Mesenteric fat pad (tissue), 1 donor: ENCODE data around the gene SF3B5. TPM values are rescaled to one million over a fixed set of nuclear protein-coding genes. Genes with fewer than 3 reads are reported as not detected.
A peak's percentile ranks its signal among the peaks of the same experiment; 100 is the strongest.
"Not testable (repeated sequence)": the region's sequence is repeated elsewhere in the genome, so short reads cannot be mapped to it uniquely, and the experiment has no call there.

Experiments
- DNase-seq: peaks from one replicate; pipeline ENCODE4 v3.0.0-alpha.2; 2020; ENCODE audit warnings: low spot score
- total RNA-seq: library from RNA; stranded (reverse); fragmentation: NEBNext Ultra II Directional; extraction: Animal tissue kit (Norgen Biotek cat#: 25700); gene quantifications from one replicate; pipeline ENCODE4 v1.2.1, GENCODE V29; 2021
- donor health status: DM: yes; HTN: yes; CAD: no.

The SF3B5 gene
- total RNA-seq, 1 donor from 2014 or later: 106 TPM

DNA sequence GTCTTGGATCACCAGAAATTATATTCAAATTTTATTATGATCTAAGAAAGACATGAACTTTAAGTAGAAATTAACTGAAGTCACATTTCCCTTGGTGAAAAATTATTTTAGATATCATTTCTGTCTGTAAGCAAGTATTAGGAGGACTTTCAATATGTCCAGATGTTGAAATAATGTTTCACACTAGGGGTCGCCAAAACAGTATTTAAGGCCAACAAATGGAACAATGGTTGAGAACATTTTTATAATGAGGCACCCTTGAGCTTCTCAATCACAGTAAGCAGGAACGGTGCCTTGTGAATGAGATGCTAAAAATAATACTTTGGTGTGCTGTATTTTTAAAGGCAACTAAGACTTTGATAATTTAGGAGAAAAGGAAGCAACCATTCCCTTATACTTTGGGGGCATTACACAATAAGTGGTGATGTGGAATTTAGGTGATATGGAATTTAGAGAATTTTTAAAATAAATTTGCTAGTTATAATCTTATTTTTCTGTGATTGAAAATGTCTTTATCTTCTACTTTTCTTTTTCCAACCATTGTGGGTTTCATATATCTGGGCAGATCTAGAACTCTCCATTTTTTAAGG, 9.6 kb upstream of the SF3B5 start:
- DNase-seq: no peak

DNA sequence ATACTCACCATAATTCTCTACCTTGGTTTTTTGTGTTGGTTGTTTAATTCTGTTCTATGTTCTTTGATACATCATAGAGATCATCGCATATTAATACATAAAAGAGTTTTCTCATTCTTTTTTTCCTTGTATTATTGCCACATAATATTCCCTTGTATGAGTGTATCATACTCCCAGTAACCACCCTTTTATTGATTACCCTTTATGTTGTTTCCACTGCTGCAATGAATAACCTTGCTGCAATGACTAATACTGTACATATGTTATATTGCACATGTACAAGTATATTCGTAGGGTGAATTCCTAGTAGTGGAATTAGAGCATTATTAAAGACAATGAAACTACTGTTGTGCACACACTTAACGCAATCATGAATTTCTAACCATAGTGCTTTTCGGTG, 9.1 kb upstream of the SF3B5 start:
- no peak for DNase-seq

DNA sequence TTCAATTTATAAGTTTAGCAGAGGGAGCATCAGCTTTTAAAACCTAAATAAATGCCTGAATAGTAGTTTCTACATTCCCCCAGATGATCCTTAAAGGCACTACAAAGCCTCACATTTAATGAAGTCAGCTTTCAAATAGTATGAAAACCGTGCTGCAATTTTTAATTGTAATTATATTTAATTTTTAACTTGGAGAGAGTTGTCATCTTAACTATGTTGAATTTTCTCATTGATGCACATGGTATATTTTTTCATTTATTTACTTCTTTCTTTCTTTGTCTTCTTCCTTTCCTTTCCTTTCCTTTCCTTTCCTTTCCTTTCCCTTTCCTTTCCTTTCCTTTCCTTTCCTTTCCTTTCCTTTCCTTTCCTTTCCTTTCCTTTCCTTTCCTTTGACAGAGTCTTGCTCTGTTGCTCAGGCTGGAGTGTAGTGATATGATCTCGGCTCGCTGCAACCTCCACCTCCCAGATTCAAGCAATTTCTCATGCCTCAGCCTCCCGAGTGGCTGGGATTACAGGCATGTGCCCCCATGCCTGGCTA, 7.7 kb upstream of the SF3B5 start:
- DNase-seq: no peak

DNA sequence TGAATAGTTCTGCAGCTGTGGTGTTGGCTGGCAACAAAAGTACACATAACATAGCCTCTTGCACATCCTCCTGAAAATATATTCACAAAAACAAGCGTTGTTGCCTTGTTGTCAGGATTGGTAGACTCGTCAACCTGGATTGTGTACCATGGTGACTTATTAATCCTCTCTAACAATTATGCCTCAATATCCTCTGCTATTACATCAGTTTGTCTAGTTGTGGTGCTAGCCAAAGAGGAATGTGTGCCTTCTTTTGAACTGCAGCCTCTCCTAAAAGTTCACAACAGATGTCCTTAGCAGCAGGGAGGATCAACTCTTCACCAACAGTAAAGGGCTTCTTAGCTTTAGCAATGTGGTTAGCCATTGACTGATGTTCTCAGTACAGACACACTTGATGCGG, 3.6 kb upstream of the SF3B5 start:
- no peak for DNase-seq

DNA sequence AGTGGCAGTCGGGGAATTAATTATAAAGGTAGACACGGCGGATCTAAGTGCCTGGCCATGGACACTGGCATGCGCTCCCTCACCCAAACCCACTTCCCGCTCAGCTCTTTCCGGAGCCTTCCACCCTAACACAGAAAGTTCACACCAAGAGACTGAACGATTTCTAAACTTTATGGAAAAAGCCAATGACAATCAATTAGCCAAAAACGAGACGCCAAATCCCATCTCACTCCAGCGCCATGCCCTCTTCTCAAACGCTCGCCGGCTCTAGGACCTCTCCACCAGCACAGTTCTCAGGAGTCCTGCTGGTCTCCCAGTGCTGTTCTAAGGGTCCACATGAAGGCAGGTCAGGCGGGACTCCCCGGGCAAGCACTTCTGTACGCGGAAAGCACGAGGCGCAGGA, 641 bp downstream of the SF3B5 start:
- DNase-seq: no peak

DNA sequence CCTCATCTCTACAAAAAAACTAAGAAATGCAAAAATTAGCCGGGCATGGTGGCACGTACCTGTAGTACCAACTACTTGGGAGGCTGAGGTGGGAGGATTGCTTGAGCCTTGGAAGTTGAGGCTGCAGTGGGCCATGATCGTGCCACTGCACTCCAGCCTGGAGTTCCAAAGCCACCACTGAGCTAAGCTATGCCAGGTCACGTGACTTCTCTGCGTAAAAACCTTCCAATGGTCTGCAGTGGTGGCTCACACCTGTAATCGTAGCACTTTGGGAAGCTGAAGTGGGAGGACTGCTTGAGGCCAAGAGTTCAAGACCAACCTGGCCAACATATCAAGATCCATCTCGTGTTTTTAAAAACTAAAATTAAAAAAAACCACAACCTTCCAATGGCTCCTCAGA, 1.7 kb downstream of the SF3B5 start:
- DNase-seq: no peak

DNA sequence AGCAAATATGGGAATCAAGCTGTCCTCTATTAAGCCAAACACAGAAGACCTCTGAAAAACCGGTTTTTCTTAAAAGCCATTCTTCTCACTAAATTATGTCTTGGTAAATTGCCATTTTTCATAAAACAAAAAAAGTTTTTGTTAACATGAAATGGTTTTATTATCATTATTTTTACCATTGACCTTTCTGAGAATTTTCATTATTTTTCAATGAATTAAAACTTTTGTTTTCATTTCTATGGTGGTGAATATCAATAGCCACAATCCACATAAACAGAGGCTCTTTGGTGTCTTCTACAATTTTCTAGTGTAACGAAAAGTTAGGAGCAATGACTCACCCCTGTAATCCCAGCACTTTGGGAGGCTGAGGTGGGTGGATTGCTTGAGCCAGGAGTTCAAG, 2.1 kb downstream of the SF3B5 start:
- no peak for DNase-seq

DNA sequence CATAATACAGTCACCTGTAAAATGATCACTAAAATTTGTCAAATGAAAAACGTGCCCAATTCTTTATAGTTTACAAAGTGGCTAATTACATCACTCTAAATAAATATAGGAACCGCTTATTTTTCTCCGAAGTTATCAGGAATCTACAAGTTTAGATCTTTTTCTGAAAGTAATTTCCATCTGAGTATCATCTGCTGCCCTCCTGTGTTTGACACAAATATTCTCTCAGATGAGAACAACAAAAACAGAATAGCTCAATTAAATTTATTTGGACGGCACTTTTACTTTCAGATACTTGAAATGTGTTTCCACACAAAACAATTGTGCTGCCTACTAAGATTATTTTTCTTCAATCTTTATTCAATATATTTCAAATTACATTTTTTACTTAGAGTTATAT, 5.0 kb downstream of the SF3B5 start:
- DNase-seq: no peak

DNA sequence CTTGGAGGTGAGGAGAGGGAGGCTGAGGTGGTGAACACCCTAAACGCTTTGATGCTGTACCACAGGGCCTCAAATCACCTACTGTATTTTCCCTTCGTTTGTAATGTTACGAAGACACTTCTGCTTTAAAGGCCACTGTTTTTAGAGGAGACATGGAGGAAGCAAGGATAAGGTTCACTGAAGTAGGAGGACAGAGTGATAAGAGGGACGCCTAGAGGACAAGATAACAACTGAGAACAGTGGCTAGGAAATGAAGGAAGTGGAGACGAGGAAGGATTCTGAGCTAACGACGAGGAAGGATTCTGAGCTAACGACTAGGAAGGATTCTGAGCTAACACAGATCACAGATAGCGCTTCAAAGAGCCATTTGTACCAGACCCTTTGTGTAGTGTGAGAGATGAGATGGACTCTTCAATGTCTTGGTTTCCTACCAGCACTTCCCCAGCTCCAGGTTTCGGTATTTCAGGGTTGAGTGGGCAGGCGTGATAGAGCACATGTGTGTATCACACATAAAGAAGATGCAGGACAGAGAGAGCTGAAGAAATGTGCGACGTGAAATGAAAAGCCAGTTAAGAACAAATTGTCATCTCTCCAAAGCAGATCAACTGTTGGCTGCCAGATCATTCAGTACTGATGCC, 7.5 kb downstream of the SF3B5 start:
- DNase-seq: no peak

DNA sequence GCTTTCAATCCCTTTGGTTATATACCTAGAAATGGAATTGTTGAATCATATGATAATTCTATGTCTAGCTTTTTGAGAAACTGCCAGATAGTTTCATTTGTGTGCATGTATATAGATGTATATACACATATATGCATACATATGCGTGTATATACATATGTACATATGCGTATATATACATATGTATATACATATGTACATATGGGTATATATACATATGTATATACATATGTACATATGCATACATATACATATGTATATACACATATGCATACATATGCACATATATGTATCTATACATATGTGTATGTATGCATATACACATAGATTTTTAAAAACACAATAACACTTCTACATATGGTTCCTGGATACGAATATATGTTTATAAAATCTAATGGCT, 8.4 kb downstream of the SF3B5 start:
- DNase-seq: no peak

DNA sequence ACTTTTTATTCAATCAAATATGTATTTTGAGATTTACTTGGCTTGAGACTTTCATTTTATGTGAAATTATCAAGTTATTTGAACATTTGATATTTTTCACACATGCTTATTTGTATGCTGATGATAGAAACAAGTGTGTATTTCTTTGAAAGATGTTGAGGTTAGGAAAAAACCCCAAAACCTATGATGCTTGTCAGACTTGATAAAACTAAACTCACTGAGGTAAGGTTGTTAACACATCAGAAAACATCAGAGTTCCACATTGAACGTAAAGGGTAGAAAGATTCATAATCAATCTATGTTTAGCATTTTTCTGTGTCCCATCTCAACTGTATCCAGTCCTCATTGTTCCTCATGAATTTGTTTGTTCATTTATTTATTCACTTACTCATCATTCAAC, 12.2 kb downstream of the SF3B5 start:
- DNase-seq: no peak

DNA sequence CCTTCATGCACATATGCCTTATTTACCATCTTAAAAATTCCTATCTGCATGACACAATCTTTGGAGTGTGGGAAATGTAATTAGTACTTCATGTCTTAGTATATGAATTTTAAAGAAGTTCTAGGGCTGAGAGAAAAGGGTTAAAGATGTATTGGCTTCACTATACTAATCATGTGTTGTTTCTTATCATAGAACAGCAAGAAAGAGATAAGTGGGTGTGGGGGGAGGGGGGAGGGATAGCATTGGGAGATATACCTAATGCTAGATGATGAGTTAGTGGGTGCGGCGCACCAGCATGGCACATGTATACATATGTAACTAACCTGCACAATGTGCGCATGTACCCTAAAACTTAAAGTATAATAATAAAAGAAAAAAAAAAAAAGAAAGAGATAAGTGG, 13.0 kb downstream of the SF3B5 start:
- DNase-seq: not testable (repeated sequence)

DNA sequence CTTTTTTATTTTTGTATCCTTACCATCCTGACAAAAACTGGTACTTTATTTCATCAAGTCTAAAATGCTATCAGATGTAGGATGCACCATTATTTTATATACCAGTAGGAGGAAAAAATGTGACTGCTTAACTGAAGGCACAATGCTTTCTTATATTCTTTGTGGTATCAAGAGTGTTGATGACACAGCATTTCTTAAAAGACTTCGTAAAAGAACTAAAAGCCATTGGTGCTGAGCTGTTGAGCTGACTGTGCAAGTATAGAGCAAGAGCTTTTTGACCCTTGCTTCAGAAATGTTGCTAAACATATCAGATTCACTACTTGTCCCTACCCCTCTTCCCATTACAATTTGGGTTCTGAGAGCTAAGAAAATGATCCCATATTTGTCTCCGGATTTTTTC, 17.5 kb downstream of the SF3B5 start:
- DNase-seq: no peak

DNA sequence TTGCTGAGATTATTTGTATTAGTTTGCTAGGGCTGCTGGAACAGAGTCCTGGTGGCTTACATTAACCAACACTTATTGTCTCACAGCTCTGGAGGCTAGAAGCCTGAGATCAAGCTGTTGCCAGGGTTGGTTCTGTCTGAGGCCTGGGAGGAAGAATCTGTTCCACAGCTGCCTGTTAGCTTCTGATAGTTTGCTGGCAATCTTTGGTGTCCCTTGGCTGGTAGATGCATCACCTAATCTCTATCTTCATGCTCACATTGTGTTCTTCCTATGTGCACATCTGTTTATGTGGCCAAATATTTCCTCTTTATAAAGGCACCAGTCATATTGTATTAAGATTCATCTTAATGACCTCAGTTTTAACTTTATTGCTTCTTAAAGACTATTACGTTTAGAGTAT, 19.5 kb downstream of the SF3B5 start:
- DNase-seq: no peak

DNA sequence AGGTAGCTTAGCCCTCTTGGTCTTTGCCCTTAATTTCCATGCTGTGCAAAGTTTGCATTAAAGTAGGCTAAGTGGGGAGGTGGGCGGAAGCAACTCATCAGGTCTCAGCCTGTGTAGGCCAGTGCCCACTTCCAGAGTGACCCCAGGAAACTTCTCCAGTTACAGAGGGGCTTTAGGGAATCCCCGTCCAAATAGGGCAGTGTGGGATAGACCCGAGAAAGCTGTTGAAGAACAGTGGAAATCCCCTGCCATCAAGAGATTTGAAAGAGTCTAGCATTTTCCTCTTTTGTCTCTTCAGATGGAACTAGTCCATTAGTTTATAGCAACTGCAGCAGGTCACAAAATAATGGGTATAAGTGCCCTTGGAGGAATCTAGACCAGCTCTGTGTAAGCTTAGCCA, 20.2 kb downstream of the SF3B5 start:
- DNase-seq: no peak

DNA sequence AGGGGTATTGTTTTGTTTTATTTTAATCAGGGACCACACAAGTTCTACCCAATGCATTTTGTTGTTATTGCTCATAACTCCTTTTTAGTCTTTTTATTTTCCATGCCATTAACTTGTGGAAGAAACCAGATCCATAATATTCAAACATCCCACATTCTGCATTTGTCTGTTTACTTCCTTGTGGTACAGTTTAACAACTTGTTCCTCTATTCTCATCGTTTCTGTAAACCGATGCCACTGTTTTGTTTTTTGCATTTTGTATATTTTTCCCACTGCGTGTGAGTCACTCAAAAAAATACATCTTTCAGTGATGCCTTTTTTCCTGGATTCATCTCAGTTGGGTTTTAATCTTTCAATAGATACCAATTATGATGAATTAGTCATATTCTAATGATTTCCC, 22.3 kb downstream of the SF3B5 start:
- DNase-seq: no peak

DNA sequence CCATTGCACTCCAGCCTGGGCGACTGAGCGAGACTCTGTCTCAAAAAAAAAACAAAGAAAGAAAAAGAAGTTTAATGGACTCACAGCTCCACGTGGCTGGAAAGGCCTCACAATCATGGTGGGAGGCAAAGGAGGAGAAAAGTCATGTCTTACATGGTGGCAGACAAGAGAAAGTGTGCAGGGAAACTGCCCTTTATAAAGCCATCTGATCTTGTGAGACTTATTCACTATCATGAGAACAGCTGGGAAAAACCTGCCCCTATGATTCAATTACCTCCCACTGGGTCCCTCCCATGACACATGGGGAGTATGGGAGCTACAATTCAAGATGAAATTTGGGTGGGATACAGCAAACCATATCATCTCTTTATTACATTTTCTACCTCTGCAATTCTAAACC, 25.9 kb downstream of the SF3B5 start:
- no peak for DNase-seq

DNA sequence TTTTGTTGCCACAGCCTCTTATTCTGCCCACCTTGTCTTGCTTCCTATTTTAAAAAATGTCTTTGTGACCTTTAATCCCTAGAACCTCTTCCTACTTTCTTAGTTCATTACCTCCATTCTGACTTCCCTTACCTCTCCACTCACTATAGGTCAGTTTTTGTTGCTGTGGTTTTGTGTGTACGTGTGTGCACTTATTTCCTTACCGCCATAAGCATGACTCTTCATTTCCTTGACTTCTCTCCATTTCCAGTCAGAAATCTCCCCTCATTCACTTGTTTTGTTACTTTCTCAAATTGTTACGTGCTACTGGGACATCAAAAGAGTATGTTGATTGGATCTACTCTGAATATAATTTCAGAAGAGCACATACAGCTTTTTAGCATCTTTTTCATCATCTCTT, 26.6 kb downstream of the SF3B5 start:
- DNase-seq: no peak

DNA sequence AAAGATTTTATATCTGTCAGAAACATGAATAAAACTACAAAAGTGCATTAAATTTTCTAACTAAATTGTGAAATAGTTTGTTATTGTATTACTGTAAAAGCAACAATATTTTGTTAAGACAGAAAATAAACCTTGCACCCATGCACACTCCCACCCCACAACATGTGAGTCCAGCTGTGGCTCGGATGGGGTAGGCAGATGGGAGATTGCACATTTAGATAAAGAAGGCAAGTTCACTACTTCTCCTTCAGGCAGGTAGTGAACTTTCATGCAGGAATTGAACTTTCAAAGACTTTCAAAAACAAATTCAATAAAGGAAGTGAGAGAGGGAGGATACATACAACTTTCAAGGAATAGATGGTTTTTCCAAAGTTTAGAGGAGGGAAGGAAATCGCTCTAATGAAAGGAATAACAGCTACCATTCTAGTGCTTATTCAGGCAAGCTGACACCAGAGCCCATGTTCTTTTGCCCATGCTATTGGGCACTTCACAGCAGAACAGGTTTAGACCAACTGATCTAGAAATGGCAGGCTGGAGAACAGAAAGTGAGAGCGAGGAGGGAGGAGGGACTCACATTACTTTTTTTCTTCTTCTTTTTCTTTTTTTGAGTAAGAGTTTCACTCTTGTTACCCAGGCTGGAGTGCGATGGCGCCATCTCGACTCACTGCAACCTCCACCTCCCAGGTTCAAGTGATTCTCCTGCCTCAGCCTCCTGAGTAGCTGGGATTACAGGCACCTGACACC, 28.5 kb downstream of the SF3B5 start:
- no peak for DNase-seq

DNA sequence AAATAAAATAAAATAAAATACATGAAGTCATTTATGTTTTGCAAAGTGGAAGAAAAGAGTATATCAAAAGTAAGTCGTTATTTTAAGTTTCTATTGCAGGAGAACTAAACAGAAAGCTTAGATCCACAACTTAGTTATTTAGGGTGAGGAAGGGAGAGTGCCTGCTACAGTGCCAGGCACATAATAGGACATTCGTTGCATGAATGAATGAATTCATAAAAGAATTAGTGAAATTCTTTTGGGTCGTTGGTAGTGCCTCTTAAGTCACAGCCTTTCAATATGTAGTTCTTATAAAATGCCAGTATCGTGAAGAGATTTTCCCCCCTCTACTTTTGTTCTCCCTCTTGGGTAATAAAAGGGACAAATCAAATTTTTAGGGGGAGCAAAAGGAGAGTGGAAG, 29.1 kb downstream of the SF3B5 start:
- no peak for DNase-seq

DNA sequence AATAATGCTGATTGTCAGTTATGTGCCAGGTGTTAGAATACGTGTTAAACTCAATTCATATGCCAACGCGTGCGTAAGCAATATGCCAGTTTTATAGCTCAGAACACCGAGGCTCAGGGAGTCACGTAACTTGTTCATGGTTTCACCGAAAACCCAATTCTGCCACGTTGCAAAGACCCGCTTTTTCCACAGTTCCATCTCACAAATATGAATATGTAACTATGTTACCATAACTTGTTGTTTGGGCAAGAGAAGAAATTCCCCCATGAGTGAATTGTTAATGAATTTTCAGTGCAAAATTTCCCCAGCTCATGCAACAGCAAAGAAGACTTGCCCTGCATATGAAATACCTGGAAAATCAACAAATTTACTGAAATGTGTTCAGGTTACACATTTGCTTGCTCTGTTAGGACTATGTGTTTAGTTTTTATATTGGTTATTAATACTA, 30.1 kb downstream of the SF3B5 start:
- no peak for DNase-seq

DNA sequence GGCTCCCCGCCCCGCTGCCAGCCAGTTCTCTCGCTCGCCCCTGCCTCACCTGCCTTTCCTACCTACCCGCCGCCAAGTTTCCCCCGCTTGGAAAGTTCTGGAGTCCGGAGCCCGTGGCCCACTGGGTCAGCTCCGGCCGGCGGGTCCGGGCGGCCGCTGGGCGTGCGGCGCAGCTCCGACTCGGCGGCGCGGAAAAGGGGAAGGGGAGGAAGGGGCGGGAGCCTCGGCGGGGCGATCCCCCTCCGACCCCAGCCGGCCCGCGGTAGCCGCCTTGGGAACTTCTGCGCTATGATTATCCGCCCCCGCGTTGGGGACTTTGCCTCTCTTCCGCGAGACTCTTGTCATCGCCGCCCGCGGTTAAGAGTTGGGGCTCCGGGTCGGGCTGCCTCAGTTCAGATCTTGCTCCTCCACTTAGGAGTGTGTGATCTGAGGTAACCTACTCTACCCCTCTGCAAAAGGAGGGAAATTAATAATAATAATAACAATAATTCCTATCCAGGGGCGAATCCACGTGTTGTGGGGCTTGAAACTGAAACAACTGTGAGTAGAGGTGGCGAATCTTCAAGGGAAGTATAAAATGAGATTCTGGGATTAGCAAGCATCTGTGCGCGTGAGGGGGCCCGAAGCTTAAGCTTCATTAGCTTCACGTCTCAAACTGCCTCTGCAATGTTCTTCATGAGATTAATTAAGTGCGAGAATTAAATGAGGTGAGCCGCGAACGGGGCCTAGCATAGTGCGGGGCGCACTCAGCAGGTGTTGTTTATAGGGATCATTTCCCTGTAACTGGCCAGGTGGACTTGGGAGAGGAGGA, 30.8 kb downstream of the SF3B5 start:
- DNase-seq: peak; percentile 91
